ENCODE results near the gene TULP4. TPM values are rescaled to one million over a fixed set of nuclear protein-coding genes. Genes with fewer than 3 reads are reported as not detected.
A peak's percentile ranks its signal among the peaks of the same experiment; 100 is the strongest.

Gene TULP4
- total RNA-seq, 6 donors from 2014 or later = 78.7 to 150 (median 94.4) TPM

DNA sequence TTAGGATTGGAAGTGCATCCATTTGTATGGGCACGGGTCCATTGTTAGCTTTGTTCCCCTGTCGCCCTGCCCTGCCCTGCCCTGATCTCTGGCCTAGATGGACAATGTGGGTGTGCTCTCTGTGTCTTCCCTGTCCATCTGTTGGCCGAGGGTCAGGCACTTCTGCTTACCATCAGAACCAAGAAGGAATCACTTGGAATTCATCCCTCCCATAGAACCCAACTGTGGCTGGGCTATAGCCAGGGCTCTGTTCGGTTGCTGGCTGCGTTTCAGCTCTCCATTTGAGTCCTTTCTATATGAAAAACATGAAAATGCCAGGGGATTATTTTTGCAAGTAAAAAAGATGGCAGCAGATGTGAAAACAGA lies 26.6 kb upstream of the TULP4 start:
- no peaks in the 10 kb centered on the region for H3K9me3 ChIP-seq
- 78 to 90% methylated on average over 2 to 5 of the region's 5 CpGs for WGBS, 2 donors
- H3K27ac ChIP-seq = no peak overlapping the region
- TF ChIP-seq POLR2AphosphoS5 (IDR thresholded peaks at IDR 0.05) (no peak), EP300 (IDR thresholded peaks at IDR 0.05) (no peak), POLR2A (IDR thresholded peaks at IDR 0.05) (no peak)
- TF ChIP-seq, protein P1, sequence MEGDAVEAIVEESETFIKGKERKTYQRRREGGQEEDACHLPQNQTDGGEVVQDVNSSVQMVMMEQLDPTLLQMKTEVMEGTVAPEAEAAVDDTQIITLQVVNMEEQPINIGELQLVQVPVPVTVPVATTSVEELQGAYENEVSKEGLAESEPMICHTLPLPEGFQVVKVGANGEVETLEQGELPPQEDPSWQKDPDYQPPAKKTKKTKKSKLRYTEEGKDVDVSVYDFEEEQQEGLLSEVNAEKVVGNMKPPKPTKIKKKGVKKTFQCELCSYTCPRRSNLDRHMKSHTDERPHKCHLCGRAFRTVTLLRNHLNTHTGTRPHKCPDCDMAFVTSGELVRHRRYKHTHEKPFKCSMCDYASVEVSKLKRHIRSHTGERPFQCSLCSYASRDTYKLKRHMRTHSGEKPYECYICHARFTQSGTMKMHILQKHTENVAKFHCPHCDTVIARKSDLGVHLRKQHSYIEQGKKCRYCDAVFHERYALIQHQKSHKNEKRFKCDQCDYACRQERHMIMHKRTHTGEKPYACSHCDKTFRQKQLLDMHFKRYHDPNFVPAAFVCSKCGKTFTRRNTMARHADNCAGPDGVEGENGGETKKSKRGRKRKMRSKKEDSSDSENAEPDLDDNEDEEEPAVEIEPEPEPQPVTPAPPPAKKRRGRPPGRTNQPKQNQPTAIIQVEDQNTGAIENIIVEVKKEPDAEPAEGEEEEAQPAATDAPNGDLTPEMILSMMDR (IDR thresholded peaks at IDR 0.05) = no peak
- H3K4me1 ChIP-seq = peaks cover 0 to 15% (median 9%) of the 10 kb centered on the region in 4 donors
- H3K36me3 ChIP-seq = no peaks in the 10 kb centered on the region
- DNase-seq (no peak), ATAC-seq (ENCODE audit: low FRiP score in 2 of 2) (no peak)
- no peak overlapping the region for H3K4me3 ChIP-seq
- H3K27me3 ChIP-seq = no peaks in the 10 kb centered on the region

DNA sequence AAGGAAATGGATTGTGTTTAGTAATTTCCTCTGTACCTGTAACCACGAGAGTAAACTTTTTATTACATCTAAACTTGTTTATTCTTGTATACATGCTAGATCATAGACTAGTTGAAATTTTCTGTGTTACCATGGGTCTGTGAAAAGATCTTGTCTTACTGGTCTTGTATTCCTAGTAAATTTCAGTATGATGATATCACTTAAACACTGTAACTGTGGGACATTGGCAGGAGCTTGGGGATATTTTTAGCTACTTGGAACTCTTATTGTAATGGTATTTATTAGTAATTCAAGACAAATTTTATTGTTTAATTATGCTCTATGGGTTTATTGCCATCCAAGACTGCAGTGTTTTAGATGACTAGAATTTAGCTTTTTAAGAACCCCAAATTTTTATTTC lies 25.9 kb upstream of the TULP4 start:
- WGBS, 2 donors = 23 to 36% methylated on average over 1 of the region's 1 CpG
- no peak for DNase-seq

DNA sequence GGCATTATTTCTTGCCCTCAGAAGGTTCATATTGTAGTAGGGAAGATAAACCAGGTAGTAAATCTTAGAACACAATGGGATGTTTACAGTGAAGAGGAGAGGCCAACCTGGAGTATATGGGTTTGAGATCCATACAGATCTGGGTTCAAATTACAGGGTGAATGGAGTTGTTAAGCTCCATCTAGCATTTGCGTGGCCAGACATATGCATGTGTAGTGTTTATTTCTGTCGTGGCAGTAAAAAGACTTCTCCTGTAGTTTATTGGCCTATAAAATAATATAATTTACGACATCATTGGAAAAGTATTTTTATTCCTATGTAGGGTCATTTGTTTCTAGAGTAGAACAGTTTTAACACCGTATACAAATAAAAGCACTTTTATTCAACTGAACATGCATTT lies 25.2 kb upstream of the TULP4 start:
- TF ChIP-seq POLR2AphosphoS5 (IDR thresholded peaks at IDR 0.05) (no peak), EP300 (IDR thresholded peaks at IDR 0.05) (no peak), POLR2A (IDR thresholded peaks at IDR 0.05) (no peak)
- TF ChIP-seq, protein P1 (IDR thresholded peaks at IDR 0.05) = no peak
- no peak for DNase-seq
- WGBS, 2 donors = 91 to 94% methylated on average over 4 of the region's 4 CpGs
- ATAC-seq (ENCODE audit: low FRiP score in 2 of 2) = no peak
- Histone ChIP-seq H3K36me3 (no peaks in the 10 kb centered on the region), H3K4me3 (no peak overlapping the region), H3K27ac (no peak overlapping the region), H3K4me1 (peaks cover 0 to 15% (median 9%) of the 10 kb centered on the region in 4 donors), H3K27me3 (no peaks in the 10 kb centered on the region), H3K9me3 (no peaks in the 10 kb centered on the region)

More for the DNA sequence above, 25.9 kb upstream of the TULP4 start:
- no peak overlapping the region for H3K4me3 ChIP-seq
- H3K4me1 ChIP-seq = peaks cover 0 to 15% (median 9%) of the 10 kb centered on the region in 4 donors
- no peaks in the 10 kb centered on the region for H3K36me3 ChIP-seq
- no peak overlapping the region for H3K27ac ChIP-seq
- H3K27me3 ChIP-seq = no peaks in the 10 kb centered on the region
- no peak for TF ChIP-seq POLR2A (IDR thresholded peaks at IDR 0.05)
- ATAC-seq (ENCODE audit: low FRiP score in 2 of 2) = peak in 1 of 2 donors; percentile 39
- H3K9me3 ChIP-seq = no peaks in the 10 kb centered on the region

DNA sequence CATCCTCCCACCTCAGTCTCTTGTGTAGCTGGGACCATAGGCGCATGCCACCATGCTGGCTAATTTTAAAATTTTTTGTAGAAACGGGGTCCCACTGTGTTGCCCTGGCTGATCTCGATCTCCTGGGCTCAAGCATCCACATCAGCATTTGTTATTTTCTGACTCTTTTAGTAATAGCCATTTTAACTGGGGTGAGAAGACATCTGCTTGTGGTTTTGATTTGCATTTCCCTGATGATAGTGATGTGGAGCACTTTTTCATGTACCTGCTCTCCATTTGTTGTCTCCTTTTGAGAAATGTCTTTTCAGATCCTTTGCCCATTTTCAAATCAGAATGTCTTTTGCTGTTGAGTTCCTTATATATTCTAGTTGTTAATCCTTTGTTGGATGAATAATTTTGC lies 22.2 kb upstream of the TULP4 start:
- TF ChIP-seq POLR2AphosphoS5 (IDR thresholded peaks at IDR 0.05) (no peak), POLR2A (IDR thresholded peaks at IDR 0.05) (no peak), EP300 (IDR thresholded peaks at IDR 0.05) (no peak)
- TF ChIP-seq, protein P1 (IDR thresholded peaks at IDR 0.05) = no peak
- H3K27ac ChIP-seq = no peak overlapping the region
- H3K36me3 ChIP-seq = no peaks in the 10 kb centered on the region
- H3K27me3 ChIP-seq = no peaks in the 10 kb centered on the region
- no peak overlapping the region for H3K4me3 ChIP-seq
- DNase-seq (no peak), ATAC-seq (ENCODE audit: low FRiP score in 2 of 2) (no peak)
- peaks cover 0 to 11% (median 4%) of the 10 kb centered on the region in 4 donors for H3K4me1 ChIP-seq
- 92 to 93% methylated on average over 3 of the region's 3 CpGs for WGBS, 2 donors
- no peaks in the 10 kb centered on the region for H3K9me3 ChIP-seq

DNA sequence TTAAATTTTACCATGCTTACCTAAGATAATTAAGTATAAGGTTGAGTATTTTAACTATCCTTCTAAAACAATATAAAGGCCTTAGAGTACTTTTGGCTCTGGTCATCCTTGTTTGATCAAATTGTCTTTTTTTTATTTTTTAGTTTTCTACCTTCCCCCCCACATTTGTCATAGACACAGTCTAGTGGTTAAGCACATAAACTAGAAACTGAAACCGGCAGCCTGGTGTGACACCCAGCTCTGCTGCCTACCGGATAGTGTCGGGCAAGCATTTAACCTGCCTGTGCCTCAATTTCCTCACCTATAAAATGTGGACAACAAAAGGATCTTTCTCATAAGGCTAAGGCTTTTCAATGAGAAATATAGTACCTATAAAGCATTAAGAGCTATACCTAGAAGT lies 21.6 kb upstream of the TULP4 start:
- DNase-seq = no peak
- Histone ChIP-seq H3K27ac (no peak overlapping the region), H3K9me3 (no peaks in the 10 kb centered on the region), H3K4me1 (peaks cover 0 to 6% (median 2%) of the 10 kb centered on the region in 4 donors), H3K4me3 (no peak overlapping the region), H3K27me3 (no peaks in the 10 kb centered on the region), H3K36me3 (no peaks in the 10 kb centered on the region)
- ATAC-seq (ENCODE audit: low FRiP score in 2 of 2) = no peak
- 78 to 87% methylated on average over 3 of the region's 3 CpGs for WGBS, 2 donors
- TF ChIP-seq, protein P1 (IDR thresholded peaks at IDR 0.05) = no peak
- TF ChIP-seq POLR2AphosphoS5 (IDR thresholded peaks at IDR 0.05) (no peak), EP300 (IDR thresholded peaks at IDR 0.05) (no peak), POLR2A (IDR thresholded peaks at IDR 0.05) (no peak)

All from upper lobe of left lung (tissue), 6 donors.